Cardiac atrium fibroblast (primary cell): ENCODE results near the gene PTPRN2. TPM values are rescaled to one million over a fixed set of nuclear protein-coding genes. Genes with fewer than 3 reads are reported as not detected.

ENCODE experiments used
- total RNA-seq: library from RNA; depleted of rRNA; stranded (reverse); fragments of >200 nt; gene quantifications from 2 replicates; pipeline ENCODE4 v1.2.3, GENCODE V29; 2015

The PTPRN2 gene
- 3.4 and 4.2 TPM in 2 replicates for total RNA-seq

DNA sequence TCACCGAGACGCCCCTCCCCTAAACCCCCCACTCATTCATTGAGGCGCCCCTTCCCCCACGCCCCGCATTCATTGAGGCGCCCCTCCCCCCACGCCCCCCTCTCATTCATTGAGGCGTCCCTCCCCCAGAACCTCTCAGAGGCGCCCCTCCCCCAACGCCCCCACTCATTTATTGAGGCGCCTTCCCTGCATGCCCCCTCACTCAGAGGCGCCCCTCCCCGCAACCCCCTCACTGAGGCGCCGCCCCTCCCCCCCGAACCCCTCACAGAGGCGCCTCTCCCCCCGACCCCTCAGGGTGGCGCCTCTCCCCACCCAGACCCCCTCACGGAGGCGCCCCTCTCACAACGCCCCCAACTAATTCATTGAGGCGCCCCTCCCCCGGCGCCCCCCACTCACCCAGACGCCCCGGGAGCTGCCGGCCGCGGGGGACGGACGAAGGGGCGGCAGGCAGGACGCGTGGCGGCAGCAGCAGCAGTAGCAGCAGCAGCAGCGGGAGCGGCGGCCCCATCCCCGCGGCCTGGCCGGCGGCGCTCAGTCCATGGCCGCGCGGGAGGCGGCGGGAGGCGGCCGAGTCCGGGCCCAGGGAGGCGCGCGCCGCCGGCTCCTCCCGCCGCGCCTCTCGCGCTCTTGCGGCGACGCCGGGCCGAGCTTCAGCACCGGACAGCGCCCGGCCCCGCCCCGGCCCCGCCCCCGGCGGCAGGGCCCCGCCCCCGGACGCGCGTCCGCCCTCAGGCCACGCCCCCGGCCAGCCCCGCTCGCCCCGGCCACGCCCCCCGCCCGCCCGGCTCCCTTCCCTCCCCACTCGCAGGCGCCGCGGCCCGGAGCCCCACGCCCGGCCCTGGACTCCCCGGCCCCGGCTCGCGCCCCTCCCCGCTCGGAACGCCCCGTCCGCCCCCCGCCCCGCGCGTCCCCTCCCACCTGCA, at the start of gene PTPRN2:
TSS of gene PTPRN2 (minus strand) at position 662 of the 923 bp plus-strand sequence.

Other genes starting within 250 kb of the PTPRN2 start
- gene NCAPG2, start 117.0 kb upstream of the PTPRN2 start, total RNA-seq: 6.0 and 6.5 TPM in 2 replicates
- 67.0 and 72.3 TPM in 2 replicates for gene ESYT2, start 241.7 kb upstream of the PTPRN2 start, total RNA-seq